ENCODE results near the gene TMEM185B. TPM values are rescaled to one million over a fixed set of nuclear protein-coding genes. Genes with fewer than 3 reads are reported as not detected.

TMEM185B gene
- total RNA-seq, 2 donors from 2014 or later = 20.9 to 21.1 TPM

GRCh38 chr2:120257522-120257921 is 34.3 kb upstream of the TMEM185B start:
- ATAC-seq (replicated peaks in 1 of 2) = no peak
- Mint-ChIP-seq H3K27me3 (ENCODE audit: low read depth) (no peaks in the 10 kb centered on the region), H3K27ac (peak overlapping the region; percentile 32), H3K9me3 (peaks cover 0 to 9% of the 10 kb centered on the region in 2 donors), H3K4me1 (ENCODE audit: low read depth) (peaks cover 53% of the 10 kb centered on the region), H3K36me3 (ENCODE audit: insufficient read depth in 2 of 2) (peaks cover 18 to 27% of the 10 kb centered on the region in 2 donors), H3K4me3 (peak overlapping the region in 1 of 2 donors; percentile 28)
- no peak for DNase-seq

GRCh38 chr2:120256651-120257000 is 33.4 kb upstream of the TMEM185B start:
- Mint-ChIP-seq H3K27ac (no peak overlapping the region), H3K27me3 (ENCODE audit: low read depth) (no peaks in the 10 kb centered on the region), H3K4me1 (ENCODE audit: low read depth) (peaks cover 62% of the 10 kb centered on the region), H3K9me3 (peaks cover 0 to 9% of the 10 kb centered on the region in 2 donors), H3K36me3 (ENCODE audit: insufficient read depth in 2 of 2) (peaks cover 23 to 29% of the 10 kb centered on the region in 2 donors), H3K4me3 (peak overlapping the region; percentile 1 to 38)
- ATAC-seq (replicated peaks in 1 of 2) (no peak), DNase-seq (no peak)

GRCh38 chr2:120255986-120256650 is 32.9 kb upstream of the TMEM185B start:
- ATAC-seq (replicated peaks in 1 of 2) (no peak), DNase-seq (no peak)
- H3K4me1 Mint-ChIP-seq (ENCODE audit: low read depth) = peaks cover 63% of the 10 kb centered on the region
- H3K4me3 Mint-ChIP-seq = peak overlapping the region; percentile 1 to 38
- H3K9me3 Mint-ChIP-seq = peaks cover 0 to 9% of the 10 kb centered on the region in 2 donors
- H3K27ac Mint-ChIP-seq = no peak overlapping the region
- H3K36me3 Mint-ChIP-seq (ENCODE audit: insufficient read depth in 2 of 2) = peaks cover 23 to 29% of the 10 kb centered on the region in 2 donors
- H3K27me3 Mint-ChIP-seq (ENCODE audit: low read depth) = no peaks in the 10 kb centered on the region

GRCh38 chr2:120255071-120255470 is 31.9 kb upstream of the TMEM185B start:
- Mint-ChIP-seq H3K4me3 (peak overlapping the region; percentile 49 to 100), H3K27ac (no peak overlapping the region), H3K4me1 (ENCODE audit: low read depth) (peaks cover 63% of the 10 kb centered on the region), H3K9me3 (peaks cover 0 to 2% of the 10 kb centered on the region in 2 donors), H3K27me3 (ENCODE audit: low read depth) (peaks cover 3% of the 10 kb centered on the region), H3K36me3 (ENCODE audit: insufficient read depth in 2 of 2) (peaks cover 22% of the 10 kb centered on the region in 2 donors)
- no peak for ATAC-seq (replicated peaks in 1 of 2)
- no peak for DNase-seq

GRCh38 chr2:120254178-120254577 is 31.0 kb upstream of the TMEM185B start:
- Mint-ChIP-seq H3K4me1 (ENCODE audit: low read depth) (peaks cover 63% of the 10 kb centered on the region), H3K27ac (peak overlapping the region; percentile 16), H3K27me3 (ENCODE audit: low read depth) (peaks cover 9% of the 10 kb centered on the region), H3K9me3 (peaks cover 0 to 2% of the 10 kb centered on the region in 2 donors), H3K4me3 (peak overlapping the region; percentile 95 to 100), H3K36me3 (ENCODE audit: insufficient read depth in 2 of 2) (peaks cover 20 to 21% of the 10 kb centered on the region in 2 donors)
- DNase-seq (no peak), ATAC-seq (replicated peaks in 1 of 2) (no peak)

- H3K4me3 Mint-ChIP-seq = peak overlapping the region; percentile 95 to 100
- H3K27ac Mint-ChIP-seq = peak overlapping the region; percentile 58
- peak; percentile 36 to 46 for ATAC-seq (replicated peaks in 1 of 2)
- no peaks in the 10 kb centered on the region for H3K9me3 Mint-ChIP-seq
- peak; percentile 43 to 53 for DNase-seq
- peaks cover 19% of the 10 kb centered on the region for H3K27me3 Mint-ChIP-seq (ENCODE audit: low read depth)
- H3K4me1 Mint-ChIP-seq (ENCODE audit: low read depth) = peaks cover 61% of the 10 kb centered on the region
- H3K36me3 Mint-ChIP-seq (ENCODE audit: insufficient read depth in 2 of 2) = peaks cover 16 to 17% of the 10 kb centered on the region in 2 donors
Observed at GRCh38 chr2:120253021-120253882, 30.1 kb upstream of the TMEM185B start.

GRCh38 chr2:120252225-120253020 is 29.2 kb upstream of the TMEM185B start, which contains the start of gene RALB:
TSS of gene RALB (plus strand) at chr2:120252852. CDS start at chr2:120278665, 25,813 bp downstream.
- peak; percentile 99 for DNase-seq
- peak within 1 kb of the TSS; percentile 100 for H3K4me3 Mint-ChIP-seq
- H3K9me3 Mint-ChIP-seq = no peaks in the 10 kb centered on the region
- ATAC-seq (replicated peaks in 1 of 2) = peak; percentile 91 to 94
- H3K4me1 Mint-ChIP-seq (ENCODE audit: low read depth) = peaks cover 59% of the 10 kb centered on the region
- peaks cover 9 to 10% of the 10 kb centered on the region in 2 donors for H3K36me3 Mint-ChIP-seq (ENCODE audit: insufficient read depth in 2 of 2)
- H3K27ac Mint-ChIP-seq = peak within 1 kb of the TSS; percentile 94
- H3K27me3 Mint-ChIP-seq (ENCODE audit: low read depth) = peaks cover 26% of the 10 kb centered on the region

GRCh38 chr2:120251880-120252224 is 28.7 kb upstream of the TMEM185B start:
- Mint-ChIP-seq H3K4me3 (peak overlapping the region; percentile 100), H3K36me3 (ENCODE audit: insufficient read depth in 2 of 2) (peaks cover 9 to 10% of the 10 kb centered on the region in 2 donors), H3K27me3 (ENCODE audit: low read depth) (peaks cover 30% of the 10 kb centered on the region), H3K4me1 (ENCODE audit: low read depth) (peaks cover 59% of the 10 kb centered on the region), H3K27ac (peak overlapping the region; percentile 74), H3K9me3 (no peaks in the 10 kb centered on the region)
- DNase-seq (no peak), ATAC-seq (replicated peaks in 1 of 2) (no peak)

- Mint-ChIP-seq H3K4me3 (no peak overlapping the region), H3K4me1 (ENCODE audit: low read depth) (peaks cover 58% of the 10 kb centered on the region), H3K9me3 (no peaks in the 10 kb centered on the region), H3K27me3 (ENCODE audit: low read depth) (peaks cover 36% of the 10 kb centered on the region), H3K27ac (no peak overlapping the region), H3K36me3 (ENCODE audit: insufficient read depth in 2 of 2) (peaks cover 5 to 9% of the 10 kb centered on the region in 2 donors)
- DNase-seq (no peak), ATAC-seq (replicated peaks in 1 of 2) (no peak)
Observed at GRCh38 chr2:120251078-120251477, 27.9 kb upstream of the TMEM185B start.

GRCh38 chr2:120250640-120251039 is 27.4 kb upstream of the TMEM185B start:
- Mint-ChIP-seq H3K36me3 (ENCODE audit: insufficient read depth in 2 of 2) (peaks cover 3 to 9% of the 10 kb centered on the region in 2 donors), H3K27me3 (ENCODE audit: low read depth) (peaks cover 36% of the 10 kb centered on the region), H3K4me3 (no peak overlapping the region), H3K9me3 (no peaks in the 10 kb centered on the region), H3K4me1 (ENCODE audit: low read depth) (peaks cover 55% of the 10 kb centered on the region), H3K27ac (no peak overlapping the region)
- ATAC-seq (replicated peaks in 1 of 2) = no peak
- DNase-seq = no peak

GRCh38 chr2:120247851-120248250 is 24.7 kb upstream of the TMEM185B start:
- Mint-ChIP-seq H3K27me3 (ENCODE audit: low read depth) (peaks cover 36% of the 10 kb centered on the region), H3K4me3 (no peak overlapping the region), H3K36me3 (ENCODE audit: insufficient read depth in 2 of 2) (peaks cover 8 to 9% of the 10 kb centered on the region in 2 donors), H3K4me1 (ENCODE audit: low read depth) (peaks cover 35% of the 10 kb centered on the region), H3K9me3 (peaks cover 4 to 6% of the 10 kb centered on the region in 2 donors), H3K27ac (no peak overlapping the region)
- no peak for DNase-seq
- no peak for ATAC-seq (replicated peaks in 1 of 2)

GRCh38 chr2:120246546-120247300 is 23.5 kb upstream of the TMEM185B start:
- no peak overlapping the region for H3K27ac Mint-ChIP-seq
- no peak for DNase-seq
- H3K9me3 Mint-ChIP-seq = peaks cover 4 to 6% of the 10 kb centered on the region in 2 donors
- H3K4me1 Mint-ChIP-seq (ENCODE audit: low read depth) = peaks cover 27% of the 10 kb centered on the region
- H3K4me3 Mint-ChIP-seq = no peak overlapping the region
- peaks cover 2 to 7% of the 10 kb centered on the region in 2 donors for H3K36me3 Mint-ChIP-seq (ENCODE audit: insufficient read depth in 2 of 2)
- H3K27me3 Mint-ChIP-seq (ENCODE audit: low read depth) = peaks cover 36% of the 10 kb centered on the region
- ATAC-seq (replicated peaks in 1 of 2) = no peak
